Activated CD4-positive, alpha-beta T cell treated with anti-CD3 and anti-CD28 coated beads for 36 hours (primary cell): ENCODE data around the gene SLBP. TPM values are rescaled to one million over a fixed set of nuclear protein-coding genes. Genes with fewer than 3 reads are reported as not detected.
"Not testable (repeated sequence)": the region's sequence is repeated elsewhere in the genome, so short reads cannot be mapped to it uniquely, and the experiment has no call there.

Source experiments
- ATAC-seq: fragments of 200-7000 bp; cut with Tn5 transposase; one replicate; pipeline ENCODE4 v1.10.0; 2021; ENCODE audit warnings: mild to moderate bottlenecking, moderate library complexity
- CTCF ChIA-PET: fragments of 350-600 bp; sonication (Branson Sonifier 250); formaldehyde crosslinking; loops from one replicate; lab custom pipeline; 2021; ENCODE audit warnings: antibody characterized with exemption; lab: Charles Lee
- POLR2A ChIA-PET: fragments of 350-600 bp; sonication (Branson Sonifier 250); formaldehyde crosslinking; loops from one replicate; lab custom pipeline; 2021; ENCODE audit warnings: antibody characterized with exemption, inconsistent platforms; lab: Charles Lee
- DNase-seq: peaks from one replicate; pipeline ENCODE4 v3.0.0-alpha.2; 2020
- H3K27ac Mint-ChIP-seq: one replicate; pipeline ENCODE4 v1.8.0; 2021; ENCODE audit warnings: mixed read lengths
- H3K27me3 Mint-ChIP-seq: one replicate; pipeline ENCODE4 v1.8.0; 2021; ENCODE audit warnings: mixed read lengths
- H3K36me3 Mint-ChIP-seq: one replicate; pipeline ENCODE4 v1.8.0; 2021; ENCODE audit warnings: low read depth, mixed read lengths
- H3K4me1 Mint-ChIP-seq: one replicate; pipeline ENCODE4 v1.8.0; 2021; ENCODE audit warnings: mixed read lengths
- H3K4me3 Mint-ChIP-seq: one replicate; pipeline ENCODE4 v1.8.0; 2021; ENCODE audit warnings: mild to moderate bottlenecking, moderate library complexity, mixed read lengths
- H3K9me3 Mint-ChIP-seq: one replicate; pipeline ENCODE4 v1.8.0; 2021; ENCODE audit warnings: low read depth, mixed read lengths
- intact Hi-C, 2 experiments: fragments of 100-400 bp; cut with DNase I in 1 of 2; cut with micrococcal nuclease in 1 of 2; formaldehyde crosslinking; loops; one replicate each; pipeline versions ENCODE4 v1.14.2 to v1.15.1; 2022 to 2024; cut with DNase I, micrococcal nuclease
- total RNA-seq, 2 experiments: library from RNA; stranded (reverse); gene quantifications; one replicate each; pipeline ENCODE4 v1.2.3, GENCODE V29; 2021

SLBP gene
- total RNA-seq, 2 experiments from 2014 or later = 113 to 134 TPM

DNA sequence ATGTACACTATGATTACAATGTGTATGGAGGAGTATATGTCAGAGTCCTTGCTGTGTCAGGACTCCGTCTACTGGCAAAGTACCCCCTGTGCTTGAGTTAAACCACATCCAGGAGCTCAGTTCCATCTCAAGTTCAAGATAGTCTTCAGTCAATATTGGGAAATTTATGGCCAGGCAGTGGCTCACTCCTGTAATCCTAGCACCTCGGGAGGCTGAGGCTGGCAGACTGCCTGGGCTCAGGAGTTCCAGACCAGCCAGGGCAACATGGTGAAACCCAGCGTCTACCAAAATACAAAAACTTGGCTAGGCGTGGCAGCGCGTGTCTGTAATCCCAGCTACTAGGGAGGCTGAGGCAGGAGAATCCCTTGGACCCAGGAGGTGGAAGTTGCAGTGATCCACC is 5.8 kb downstream of the SLBP start:
- H3K9me3 Mint-ChIP-seq = no peaks in the 10 kb centered on the region
- no peaks in the 10 kb centered on the region for H3K27me3 Mint-ChIP-seq
- ChIA-PET POLR2A (no interaction called here), CTCF (interaction anchor here (10.9 kb wide), 1 partner anchor 14 kb away, joined by 122 read pairs; no protein-coding TSS in a partner anchor)
- no peak overlapping the region for H3K4me3 Mint-ChIP-seq
- intact Hi-C loops = no loop called here
- H3K4me1 Mint-ChIP-seq = peaks cover 77% of the 10 kb centered on the region
- DNase-seq = no peak
- H3K27ac Mint-ChIP-seq = no peak overlapping the region
- ATAC-seq = no peak
- H3K36me3 Mint-ChIP-seq = peaks cover 76% of the 10 kb centered on the region

- Mint-ChIP-seq H3K4me3 (no peak overlapping the region), H3K9me3 (no peaks in the 10 kb centered on the region), H3K27ac (no peak overlapping the region), H3K36me3 (peaks cover 72% of the 10 kb centered on the region), H3K27me3 (no peaks in the 10 kb centered on the region), H3K4me1 (peaks cover 70% of the 10 kb centered on the region)
- intact Hi-C loops = no loop called here
- POLR2A ChIA-PET = no interaction called here
- CTCF ChIA-PET = interaction anchor here (10.9 kb wide), 1 partner anchor 13 kb away, joined by 122 read pairs; no protein-coding TSS in a partner anchor
- ATAC-seq (no peak), DNase-seq (no peak)
Observed at GRCh38 chr4:1705732-1706131, 6.4 kb downstream of the SLBP start.

- peaks cover 52% of the 10 kb centered on the region for H3K4me1 Mint-ChIP-seq
- intact Hi-C loops = no loop called here
- H3K9me3 Mint-ChIP-seq = no peaks in the 10 kb centered on the region
- CTCF ChIA-PET = interaction anchor here (0.7 to 10.9 kb wide), 5 partner anchors 9 to 62 kb away, joined by 3 to 122 read pairs (median 4); partner anchors contain the start of gene SLBP
- H3K4me3 Mint-ChIP-seq = no peak overlapping the region
- peaks cover 68% of the 10 kb centered on the region for H3K36me3 Mint-ChIP-seq
- no peak for ATAC-seq
- POLR2A ChIA-PET = interaction anchor here (0.7 to 1.6 kb wide), 5 partner anchors 8 to 47 kb away, joined by 3 to 6 read pairs (median 3); partner anchors contain the start of genes SLBP, TACC3 and TMEM129
- H3K27me3 Mint-ChIP-seq = no peaks in the 10 kb centered on the region
- DNase-seq = no peak
- peak overlapping the region; percentile 15 for H3K27ac Mint-ChIP-seq
Observed at GRCh38 chr4:1703867-1704266, 8.3 kb downstream of the SLBP start.

DNA sequence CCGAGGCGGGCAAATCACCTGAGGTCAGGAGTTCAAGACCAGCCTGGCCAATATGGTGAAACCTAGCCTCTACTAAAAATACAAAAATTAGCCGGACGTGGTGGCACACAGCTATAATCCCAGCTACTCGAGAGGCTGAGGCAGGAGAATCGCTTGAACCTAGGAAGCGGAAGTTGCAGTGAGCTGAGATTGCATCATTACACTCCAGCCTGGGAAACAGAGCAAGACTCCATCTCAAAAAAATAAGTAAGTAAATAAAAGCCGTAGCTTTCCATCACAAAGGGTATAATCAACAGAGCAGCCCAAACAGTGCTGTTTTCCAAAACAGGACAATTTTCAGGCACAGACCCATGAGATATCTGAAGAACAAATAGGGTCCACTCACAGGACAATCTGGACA is 10.4 kb downstream of the SLBP start:
- POLR2A ChIA-PET = interaction anchor here (1.0 to 1.2 kb wide), 2 partner anchors 9 to 10 kb away, joined by 4 to 6 read pairs; partner anchors contain the start of gene SLBP
- intact Hi-C loops, DNase-seq, H3K4me3 Mint-ChIP-seq, ATAC-seq, H3K27me3 Mint-ChIP-seq, H3K9me3 Mint-ChIP-seq, H3K27ac Mint-ChIP-seq: not testable (repeated sequence)
- CTCF ChIA-PET = interaction anchor here (0.6 to 10.9 kb wide), 5 partner anchors 9 to 34 kb away, joined by 3 to 122 read pairs (median 4); partner anchors contain the start of gene SLBP
- H3K4me1 Mint-ChIP-seq = peaks cover 43% of the 10 kb centered on the region
- H3K36me3 Mint-ChIP-seq = peaks cover 65% of the 10 kb centered on the region

DNA sequence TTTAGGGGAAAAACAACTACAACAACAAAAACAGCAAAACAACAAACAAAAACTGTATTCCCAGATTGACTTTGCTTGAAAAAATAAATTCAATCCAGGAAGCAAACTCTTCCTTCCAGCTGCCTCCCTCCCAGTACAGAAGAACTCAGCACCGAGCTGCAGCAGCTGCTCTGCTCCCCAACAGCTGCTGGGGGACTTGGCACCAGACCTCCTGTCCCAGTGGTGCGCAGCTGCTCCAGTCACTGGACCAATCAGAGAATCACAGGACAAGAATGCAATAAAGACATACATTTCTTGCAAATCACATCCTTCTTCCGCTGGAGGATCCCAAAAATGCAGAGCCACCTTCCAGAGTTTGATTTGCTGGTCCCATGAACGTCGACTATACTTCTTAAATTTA is 16.2 kb downstream of the SLBP start:
- POLR2A ChIA-PET = interaction anchor here (0.6 kb wide), 1 partner anchor 117 kb away, joined by 3 read pairs; no protein-coding TSS in a partner anchor
- ATAC-seq (no peak), DNase-seq (no peak)
- CTCF ChIA-PET = interaction anchor here (1.1 to 8.6 kb wide), 2 partner anchors 14 to 29 kb away, joined by 3 to 196 read pairs; partner anchors contain the start of genes TACC3 and TMEM129
- no peak overlapping the region for H3K4me3 Mint-ChIP-seq
- H3K36me3 Mint-ChIP-seq = peaks cover 68% of the 10 kb centered on the region
- intact Hi-C loops = no loop called here
- no peaks in the 10 kb centered on the region for H3K27me3 Mint-ChIP-seq
- H3K27ac Mint-ChIP-seq = no peak overlapping the region
- peaks cover 4% of the 10 kb centered on the region for H3K4me1 Mint-ChIP-seq
- no peaks in the 10 kb centered on the region for H3K9me3 Mint-ChIP-seq

GRCh38 chr4:1693131-1693896 is 18.8 kb downstream of the SLBP start:
- intact Hi-C loops = loop anchor here (1.0 to 2.0 kb wide), 3 partner anchors 17 to 33 kb away; partner anchors contain the start of gene SLBP (in 1 of the 2)
- Mint-ChIP-seq H3K36me3 (peaks cover 62% of the 10 kb centered on the region), H3K4me1 (peaks cover 4% of the 10 kb centered on the region), H3K4me3 (no peak overlapping the region), H3K27me3 (no peaks in the 10 kb centered on the region), H3K27ac (peak overlapping the region; percentile 70), H3K9me3 (no peaks in the 10 kb centered on the region)
- POLR2A ChIA-PET = interaction anchor here (0.9 to 2.3 kb wide), 9 partner anchors 9 to 37 kb away, joined by 3 to 28 read pairs (median 7); partner anchors contain the start of genes SLBP, TACC3 and TMEM129
- ATAC-seq = peak; percentile 96
- peak; percentile 88 for DNase-seq
- CTCF ChIA-PET = interaction anchor here (0.5 to 8.6 kb wide), 28 partner anchors 11 to 1657 kb away, joined by 3 to 196 read pairs (median 4); partner anchors contain the start of genes FAM53A, SLBP, TACC3 and TMEM129

GRCh38 chr4:1691737-1692373 is 20.3 kb downstream of the SLBP start:
- ChIA-PET CTCF (interaction anchor here (1.8 to 8.6 kb wide), 3 partner anchors 13 to 102 kb away, joined by 4 to 196 read pairs (median 122); partner anchors contain the start of genes TACC3 and TMEM129), POLR2A (interaction anchor here (0.9 to 1.0 kb wide), 2 partner anchors 8 to 20 kb away, joined by 3 to 4 read pairs; partner anchors contain the start of gene SLBP)
- Mint-ChIP-seq H3K36me3 (peaks cover 55% of the 10 kb centered on the region), H3K9me3 (no peaks in the 10 kb centered on the region), H3K27ac (no peak overlapping the region), H3K4me1 (peaks cover 4% of the 10 kb centered on the region), H3K4me3 (no peak overlapping the region), H3K27me3 (no peaks in the 10 kb centered on the region)
- intact Hi-C loops = loop anchor here in 1 of 2 experiments (2.0 kb wide), 1 partner anchor 19 kb away; no protein-coding TSS in a partner anchor
- no peak for DNase-seq
- ATAC-seq = no peak

GRCh38 chr4:1690698-1691097 is 21.4 kb downstream of the SLBP start:
- intact Hi-C loops = no loop called here
- Mint-ChIP-seq H3K27ac (no peak overlapping the region), H3K4me1 (peaks cover 4% of the 10 kb centered on the region), H3K4me3 (no peak overlapping the region), H3K27me3 (no peaks in the 10 kb centered on the region), H3K9me3 (no peaks in the 10 kb centered on the region), H3K36me3 (peaks cover 46% of the 10 kb centered on the region)
- ChIA-PET POLR2A (interaction anchor here (1.0 to 1.2 kb wide), 2 partner anchors 9 to 12 kb away, joined by 3 read pairs; no protein-coding TSS in a partner anchor), CTCF (interaction anchor here (4.4 to 8.6 kb wide), 2 partner anchors 15 to 34 kb away, joined by 122 to 196 read pairs; partner anchors contain the start of genes TACC3 and TMEM129)
- no peak for DNase-seq
- ATAC-seq = no peak

GRCh38 chr4:1686440-1687036 is 25.6 kb downstream of the SLBP start:
- DNase-seq = no peak
- H3K36me3 Mint-ChIP-seq = peaks cover 15% of the 10 kb centered on the region
- H3K9me3 Mint-ChIP-seq = no peaks in the 10 kb centered on the region
- intact Hi-C loops = loop anchor here in 1 of 2 experiments (10.0 kb wide), 1 partner anchor 902 kb away; no protein-coding TSS in a partner anchor
- no peak overlapping the region for H3K4me3 Mint-ChIP-seq
- ChIA-PET CTCF (no interaction called here), POLR2A (interaction anchor here (0.7 kb wide), 1 partner anchor 49 kb away, joined by 3 read pairs; no protein-coding TSS in a partner anchor)
- peaks cover 12% of the 10 kb centered on the region for H3K4me1 Mint-ChIP-seq
- no peaks in the 10 kb centered on the region for H3K27me3 Mint-ChIP-seq
- no peak overlapping the region for H3K27ac Mint-ChIP-seq
- ATAC-seq = no peak

DNA sequence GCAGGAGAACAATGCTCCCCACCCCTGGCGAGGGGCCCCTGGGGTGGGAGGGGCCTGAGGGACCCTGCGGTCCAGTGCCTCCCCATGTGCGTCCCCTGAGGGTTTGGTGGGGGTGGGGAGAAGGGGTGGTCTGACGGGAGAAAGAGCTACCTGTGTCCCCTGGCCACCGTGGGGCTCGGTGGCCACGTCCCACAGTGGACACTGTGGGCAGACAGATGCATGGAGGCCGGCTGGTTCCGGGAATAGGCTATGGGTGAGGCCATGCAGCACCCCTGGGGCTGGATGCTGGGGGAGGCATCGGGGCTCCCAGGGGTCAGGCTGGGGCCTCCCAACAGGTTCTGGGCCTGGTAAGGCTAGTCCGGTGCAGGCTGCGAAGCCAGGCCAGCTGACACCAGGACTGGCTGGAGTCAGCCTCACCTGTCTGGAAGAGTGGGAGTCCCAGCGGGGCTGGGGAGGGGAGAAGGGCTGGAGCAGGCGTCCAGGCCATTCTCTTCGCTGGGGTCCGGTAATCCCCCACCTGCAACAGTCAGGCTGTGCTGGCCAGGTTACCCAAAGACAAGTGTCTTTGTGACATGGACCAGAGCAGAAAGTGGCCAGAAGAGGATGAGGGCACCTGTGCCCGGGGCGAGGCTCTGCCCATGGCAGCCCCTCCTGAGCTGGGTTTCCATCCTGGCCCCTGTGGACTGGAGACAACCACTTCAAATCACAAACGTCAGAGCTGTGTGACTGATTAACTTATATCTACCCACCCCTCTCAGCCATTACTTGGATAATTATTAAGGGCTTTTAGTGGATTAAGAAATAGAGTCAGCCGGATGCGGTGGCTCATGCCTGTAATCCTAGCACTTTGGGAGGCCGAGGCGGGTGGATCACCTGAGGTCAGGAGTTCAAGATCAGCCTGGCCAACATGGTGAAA is 26.6 kb downstream of the SLBP start:
- no peak overlapping the region for H3K27ac Mint-ChIP-seq
- ATAC-seq (no peak), DNase-seq (no peak)
- POLR2A ChIA-PET = no interaction called here
- no peaks in the 10 kb centered on the region for H3K9me3 Mint-ChIP-seq
- no peak overlapping the region for H3K4me3 Mint-ChIP-seq
- intact Hi-C loops = loop anchor here (2.0 to 10.0 kb wide), 2 partner anchors 27 to 901 kb away; partner anchors contain the start of gene SLBP (in 1 of the 2)
- H3K4me1 Mint-ChIP-seq = peaks cover 12% of the 10 kb centered on the region
- CTCF ChIA-PET = no interaction called here
- no peaks in the 10 kb centered on the region for H3K27me3 Mint-ChIP-seq
- H3K36me3 Mint-ChIP-seq = peaks cover 5% of the 10 kb centered on the region
